Ectodermal cell (in vitro differentiated cells): ENCODE data around the gene AFAP1L2.

Source experiments
- H3K27ac ChIP-seq: 2 replicates; pipeline ENCODE4 v1.7.0; 2013; ENCODE audit warnings: mild to moderate bottlenecking, low read depth, low read length; ENCODE audit not compliant: insufficient read depth, poor library complexity, severe bottlenecking
- H3K27me3 ChIP-seq: 2 replicates; pipeline ENCODE4 v1.7.0; 2013; ENCODE audit warnings: mild to moderate bottlenecking, low read length; ENCODE audit not compliant: insufficient read depth, control insufficient read depth, poor library complexity, severe bottlenecking
- H3K36me3 ChIP-seq: one replicate; pipeline ENCODE4 v1.7.0; 2013; ENCODE audit warnings: low read length; ENCODE audit not compliant: control insufficient read depth, insufficient read depth
- H3K4me1 ChIP-seq: one replicate; pipeline ENCODE4 v1.7.0; 2013; ENCODE audit warnings: low read length; ENCODE audit not compliant: control insufficient read depth, insufficient read depth
- H3K4me3 ChIP-seq: 2 replicates; pipeline ENCODE4 v1.7.0; 2013; ENCODE audit warnings: low read depth, low read length, control low read depth; ENCODE audit not compliant: insufficient read depth
- H3K9me3 ChIP-seq: 2 replicates; pipeline ENCODE4 v1.7.0; 2013; ENCODE audit warnings: mild to moderate bottlenecking, low read length, moderate library complexity; ENCODE audit not compliant: control insufficient read depth
- WGBS, 2 experiments: methylation state at CpG; one replicate each; pipeline ENCODE4 v1.1.7; 2013; ENCODE audit warnings: missing lambda C conversion rate in 2 of 2; 5-methylcytosine and 5-hydroxymethylcytosine counted together

The AFAP1L2 gene

DNA sequence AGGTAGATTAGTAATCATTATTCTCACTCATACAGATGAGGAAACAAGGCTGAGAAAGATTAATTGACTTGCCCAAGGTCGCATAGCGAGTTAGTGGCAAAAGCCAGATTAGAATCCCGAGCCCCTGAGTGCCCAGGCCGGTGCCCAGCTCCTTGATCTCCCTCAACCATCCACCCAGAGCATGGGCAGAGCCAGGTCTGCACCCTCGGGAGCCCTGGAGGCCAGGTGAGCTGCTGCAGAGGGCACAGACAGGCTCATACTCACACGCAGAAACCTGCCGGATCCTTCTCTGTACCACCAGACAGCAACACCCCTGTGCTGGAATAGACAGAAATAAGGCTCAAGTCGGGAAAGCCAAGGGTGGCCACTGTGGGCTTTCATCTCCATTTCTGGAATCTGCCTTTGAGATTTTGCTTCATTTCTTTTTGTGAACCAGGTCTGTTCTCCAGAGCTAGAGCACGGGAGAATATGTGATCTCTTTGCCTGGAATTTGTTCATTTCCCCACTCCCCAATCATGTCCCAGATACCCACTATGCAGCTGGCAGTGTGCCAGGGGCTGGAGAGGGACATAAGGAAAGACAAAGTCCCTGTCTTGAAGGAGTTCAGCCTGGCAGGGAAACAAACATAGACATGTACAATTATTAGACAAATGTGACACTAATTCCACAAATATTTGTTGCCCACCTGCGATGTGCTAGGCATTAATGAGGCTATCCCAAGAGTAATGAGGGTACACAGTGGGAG, 5.5 kb downstream of the AFAP1L2 start:
- no peaks in the 10 kb centered on the region for H3K9me3 ChIP-seq
- H3K36me3 ChIP-seq: no peaks in the 10 kb centered on the region
- 92 to 93% methylated on average over 10 of the region's 10 CpGs for WGBS, 2 experiments
- H3K4me1 ChIP-seq: peaks cover 23% of the 10 kb centered on the region
- no peak overlapping the region for H3K27ac ChIP-seq
- no peak overlapping the region for H3K4me3 ChIP-seq
- H3K27me3 ChIP-seq: peaks cover 28% of the 10 kb centered on the region

DNA sequence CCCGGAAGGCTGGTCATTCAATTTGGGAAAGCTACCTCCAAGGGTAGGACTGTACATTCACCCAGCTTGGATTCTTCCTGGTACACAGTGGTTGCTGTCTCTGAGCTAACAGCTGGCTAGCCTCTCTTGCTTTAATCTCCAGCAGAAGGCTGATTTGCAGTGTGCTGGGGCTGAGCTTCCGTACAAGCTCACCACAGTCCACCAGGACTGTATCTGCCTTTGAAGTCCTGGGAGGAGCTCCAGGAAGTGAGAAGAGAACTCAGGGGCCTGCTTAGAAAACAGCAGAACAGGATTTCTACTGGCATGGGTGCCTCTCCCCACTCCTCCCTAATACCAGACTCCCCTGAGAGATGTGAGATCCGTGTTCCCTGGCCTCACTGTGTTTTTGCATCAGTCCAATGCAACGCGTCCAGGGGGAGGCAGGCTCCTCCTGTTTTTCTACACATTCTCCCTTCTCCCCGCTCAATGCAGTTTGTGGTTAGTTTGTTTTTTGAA, 6.6 kb downstream of the AFAP1L2 start:
- H3K36me3 ChIP-seq: no peaks in the 10 kb centered on the region
- H3K9me3 ChIP-seq: no peaks in the 10 kb centered on the region
- no peak overlapping the region for H3K4me3 ChIP-seq
- H3K27ac ChIP-seq: no peak overlapping the region
- peaks cover 17% of the 10 kb centered on the region for H3K27me3 ChIP-seq
- H3K4me1 ChIP-seq: peaks cover 24% of the 10 kb centered on the region
- WGBS, 2 experiments: 78 to 79% methylated on average over 5 to 6 of the region's 6 CpGs

DNA sequence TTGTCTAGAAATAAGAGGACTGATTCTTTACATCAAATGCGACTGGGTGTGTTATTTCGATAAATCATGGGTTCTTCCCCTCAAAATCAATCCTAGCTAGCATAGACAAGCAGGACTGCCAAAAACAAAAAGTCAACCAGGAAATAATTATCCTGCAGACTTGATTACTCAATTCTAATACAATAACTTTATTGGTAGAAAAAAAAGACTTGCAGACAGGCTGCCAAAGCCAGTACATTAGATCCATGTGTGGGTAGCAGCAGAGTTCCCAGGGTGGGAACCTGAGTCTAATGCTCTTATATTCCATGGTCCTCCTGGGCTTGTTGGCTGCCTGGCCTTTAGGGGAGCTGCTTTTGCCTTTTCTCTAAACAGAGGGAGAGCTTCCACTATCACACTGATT, 7.8 kb downstream of the AFAP1L2 start:
- WGBS, 2 experiments: 97 to 98% methylated on average over 2 of the region's 2 CpGs
- Histone ChIP-seq H3K4me3 (no peak overlapping the region), H3K27ac (no peak overlapping the region), H3K27me3 (peaks cover 5% of the 10 kb centered on the region), H3K4me1 (peaks cover 18% of the 10 kb centered on the region), H3K36me3 (no peaks in the 10 kb centered on the region), H3K9me3 (no peaks in the 10 kb centered on the region)

DNA sequence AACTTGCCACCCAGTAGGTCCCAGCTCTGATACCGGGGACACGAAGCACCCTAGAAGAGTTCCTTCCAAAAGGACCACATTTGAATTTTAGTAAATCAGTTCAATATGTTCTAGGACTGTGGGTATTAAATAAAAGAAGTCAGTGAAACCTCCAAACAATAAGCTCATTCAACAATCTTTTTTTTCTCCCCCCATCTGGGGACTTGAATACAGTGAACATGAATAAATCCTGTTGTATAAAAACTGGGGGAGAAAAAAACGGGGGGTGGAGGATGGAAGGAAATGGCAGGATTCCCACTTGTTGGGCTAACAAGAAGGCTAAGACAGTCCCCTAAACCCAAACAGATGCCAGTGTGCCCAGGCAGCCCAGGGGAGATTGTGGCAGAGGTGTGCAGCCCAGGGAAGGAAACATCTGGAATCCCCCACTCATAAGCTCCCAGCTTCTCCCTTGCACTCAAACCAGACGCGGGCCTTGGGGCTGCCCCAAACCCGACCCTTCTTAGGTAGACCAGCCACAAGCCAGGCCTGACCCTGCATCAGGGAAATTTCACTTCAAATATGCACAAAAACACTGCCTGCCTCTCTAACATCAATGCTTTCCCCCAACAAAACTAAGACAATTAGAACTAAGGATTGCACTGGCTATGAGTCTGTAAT, 8.8 kb downstream of the AFAP1L2 start:
- H3K27ac ChIP-seq: no peak overlapping the region
- 91 to 97% methylated on average over 6 of the region's 6 CpGs for WGBS, 2 experiments
- no peaks in the 10 kb centered on the region for H3K9me3 ChIP-seq
- no peaks in the 10 kb centered on the region for H3K36me3 ChIP-seq
- H3K4me3 ChIP-seq: no peak overlapping the region
- H3K4me1 ChIP-seq: peaks cover 18% of the 10 kb centered on the region
- no peaks in the 10 kb centered on the region for H3K27me3 ChIP-seq

DNA sequence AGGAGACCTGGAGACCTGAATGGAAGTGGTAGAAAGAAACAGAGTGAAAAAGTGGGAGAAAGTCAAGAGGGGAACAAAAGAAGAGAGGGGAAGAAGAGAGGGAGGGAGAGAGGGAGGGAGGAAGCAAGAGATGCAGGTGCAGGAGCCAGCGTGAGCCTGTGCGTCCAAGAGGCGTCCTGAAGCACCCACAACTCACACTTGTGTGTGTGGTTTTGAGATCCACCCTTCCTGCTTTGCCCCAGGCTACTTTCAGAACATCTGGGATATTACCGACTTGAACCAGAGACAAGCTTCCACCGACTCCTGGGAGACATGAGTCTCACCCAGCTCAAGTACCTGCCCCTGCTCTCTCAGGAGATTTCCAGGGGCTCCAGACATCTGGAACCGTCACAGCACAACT, 9.8 kb downstream of the AFAP1L2 start:
- Histone ChIP-seq H3K4me1 (peaks cover 18% of the 10 kb centered on the region), H3K4me3 (no peak overlapping the region), H3K36me3 (no peaks in the 10 kb centered on the region), H3K27ac (no peak overlapping the region), H3K27me3 (no peaks in the 10 kb centered on the region), H3K9me3 (no peaks in the 10 kb centered on the region)
- 92 to 94% methylated on average over 6 of the region's 6 CpGs for WGBS, 2 experiments

DNA sequence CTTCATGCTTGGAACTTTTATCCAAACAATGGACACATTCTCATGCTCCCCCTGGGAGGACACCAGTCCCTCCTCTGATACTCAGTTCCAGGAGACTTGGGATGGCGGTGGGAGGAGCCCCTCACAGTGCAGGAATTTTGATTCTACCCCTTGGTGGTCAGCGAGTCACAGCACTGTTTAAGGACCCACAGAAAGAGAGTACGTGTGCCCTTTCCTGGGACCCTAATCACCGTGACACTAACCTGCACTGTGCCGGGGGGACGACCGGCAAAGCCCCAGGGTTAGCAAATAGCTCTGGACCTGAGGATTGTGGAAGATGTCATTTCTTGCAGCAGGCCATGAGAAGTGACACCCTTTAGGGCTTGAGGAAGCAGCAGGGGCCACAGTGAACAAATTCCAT, 10.4 kb downstream of the AFAP1L2 start:
- H3K36me3 ChIP-seq: no peaks in the 10 kb centered on the region
- peaks cover 18% of the 10 kb centered on the region for H3K4me1 ChIP-seq
- 79% methylated on average over 7 of the region's 7 CpGs for WGBS, 2 experiments
- no peaks in the 10 kb centered on the region for H3K27me3 ChIP-seq
- no peak overlapping the region for H3K4me3 ChIP-seq
- no peaks in the 10 kb centered on the region for H3K9me3 ChIP-seq
- H3K27ac ChIP-seq: no peak overlapping the region

DNA sequence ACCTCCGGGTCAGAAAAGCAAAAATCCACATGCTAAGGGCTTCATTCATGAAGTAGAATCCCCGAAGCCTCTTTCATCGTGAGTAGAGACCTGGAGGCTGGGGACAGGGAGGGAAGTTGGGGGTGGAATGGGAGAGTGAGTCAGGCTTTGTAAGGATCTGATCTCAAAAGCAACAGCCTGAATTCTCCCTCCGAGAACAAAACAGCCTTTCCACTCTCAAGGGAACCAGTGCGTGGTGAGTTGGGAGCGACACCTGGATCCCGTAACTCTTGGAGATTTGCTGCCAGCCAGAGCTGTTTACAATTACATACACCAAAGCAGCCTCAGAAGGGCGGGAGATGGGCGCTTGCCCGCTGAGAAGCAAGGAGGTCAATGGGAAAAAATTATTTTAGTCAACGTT, 10.8 kb downstream of the AFAP1L2 start:
- Histone ChIP-seq H3K36me3 (no peaks in the 10 kb centered on the region), H3K4me1 (peaks cover 14% of the 10 kb centered on the region), H3K9me3 (no peaks in the 10 kb centered on the region), H3K27ac (no peak overlapping the region), H3K4me3 (no peak overlapping the region), H3K27me3 (no peaks in the 10 kb centered on the region)
- WGBS, 2 experiments: 62 to 67% methylated on average over 11 of the region's 11 CpGs

DNA sequence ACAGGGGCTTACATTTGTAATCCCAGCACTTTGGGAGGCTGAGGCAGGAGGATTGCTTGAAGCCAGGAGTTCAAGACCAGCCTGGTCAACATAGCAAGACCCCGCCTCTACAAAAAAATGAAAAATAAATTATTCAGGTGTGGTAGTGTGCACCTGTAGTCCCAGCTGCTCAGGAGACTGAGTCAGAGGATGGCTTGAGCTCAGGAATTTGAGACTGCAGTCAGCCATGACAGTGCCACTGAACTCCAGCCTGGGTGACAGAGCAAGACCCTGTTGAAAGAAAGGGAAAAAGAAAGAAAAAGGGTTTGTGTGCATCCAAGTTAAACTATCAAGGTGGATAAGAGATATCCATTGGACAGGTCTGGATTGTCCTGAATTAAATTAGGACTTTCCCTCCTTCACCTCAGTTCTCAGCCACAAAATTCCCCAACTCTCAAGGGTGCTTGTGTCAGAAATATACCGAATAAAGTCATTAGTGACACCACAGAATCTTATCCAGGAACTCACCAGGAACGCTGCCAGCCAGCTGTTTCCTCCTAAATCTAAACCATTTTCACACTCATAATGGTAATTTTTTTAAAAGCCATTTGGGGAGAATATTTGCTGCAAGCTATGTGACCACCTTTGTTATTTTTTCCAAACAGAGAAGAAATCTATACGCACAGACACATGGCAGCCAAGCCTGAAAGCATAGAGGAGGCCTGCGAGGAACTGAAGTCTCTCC, 12.0 kb downstream of the AFAP1L2 start:
- no peak overlapping the region for H3K27ac ChIP-seq
- no peaks in the 10 kb centered on the region for H3K27me3 ChIP-seq
- peaks cover 14% of the 10 kb centered on the region for H3K4me1 ChIP-seq
- H3K9me3 ChIP-seq: no peaks in the 10 kb centered on the region
- no peak overlapping the region for H3K4me3 ChIP-seq
- H3K36me3 ChIP-seq: no peaks in the 10 kb centered on the region
- WGBS, 2 experiments: 93 to 95% methylated on average over 5 of the region's 5 CpGs

DNA sequence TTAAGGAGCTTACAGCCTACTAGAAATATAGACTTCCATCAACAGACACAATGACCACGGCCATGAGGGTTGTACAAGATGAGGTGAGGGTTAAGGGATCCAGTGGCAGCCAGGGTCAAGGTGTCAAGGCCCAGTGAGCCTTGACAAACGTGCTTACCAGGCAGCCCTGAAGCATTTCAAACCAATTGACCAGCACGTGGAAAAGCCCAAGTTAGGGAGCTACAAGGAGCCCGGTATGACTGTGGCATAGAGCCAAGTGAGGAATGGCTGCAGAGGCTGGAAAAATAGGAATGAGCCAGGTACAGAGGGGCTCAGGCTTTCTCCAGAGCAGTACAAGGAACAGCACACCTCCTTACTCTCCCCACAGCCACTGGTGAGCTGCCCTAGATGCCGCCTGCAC, 12.7 kb downstream of the AFAP1L2 start:
- H3K27me3 ChIP-seq: no peaks in the 10 kb centered on the region
- no peaks in the 10 kb centered on the region for H3K9me3 ChIP-seq
- no peaks in the 10 kb centered on the region for H3K36me3 ChIP-seq
- H3K4me3 ChIP-seq: no peak overlapping the region
- no peak overlapping the region for H3K27ac ChIP-seq
- peaks cover 14% of the 10 kb centered on the region for H3K4me1 ChIP-seq
- 95% methylated on average over 4 to 5 of the region's 5 CpGs for WGBS, 2 experiments

DNA sequence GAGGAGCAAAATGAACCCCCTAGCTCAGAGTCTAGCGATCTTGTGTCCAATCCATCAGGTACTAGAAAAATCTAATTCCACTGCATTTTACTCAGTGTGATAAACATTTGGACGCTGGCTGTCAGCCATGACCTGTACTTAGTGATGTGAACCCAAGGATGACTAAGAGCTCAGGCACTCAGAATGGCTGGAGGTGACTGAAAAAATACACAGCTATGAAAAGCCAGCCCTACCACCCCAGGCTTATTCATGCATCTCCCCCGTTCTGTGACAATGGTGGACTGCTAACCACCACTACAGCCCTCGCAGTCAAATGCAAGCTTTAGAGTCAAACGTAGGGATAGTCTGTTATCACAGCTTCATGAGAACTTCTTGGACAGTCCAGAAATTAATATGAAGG, 14.9 kb downstream of the AFAP1L2 start:
- H3K4me1 ChIP-seq: peaks cover 24% of the 10 kb centered on the region
- no peaks in the 10 kb centered on the region for H3K36me3 ChIP-seq
- no peak overlapping the region for H3K27ac ChIP-seq
- H3K27me3 ChIP-seq: no peaks in the 10 kb centered on the region
- H3K4me3 ChIP-seq: no peak overlapping the region
- no peaks in the 10 kb centered on the region for H3K9me3 ChIP-seq
- WGBS, 2 experiments: 94 to 95% methylated on average over 5 of the region's 5 CpGs
